GM19238 (cell line): Measurements from ENCODE around the gene FAM186B.

Experiments used
- DNase-seq: peaks from one replicate; pipeline ENCODE4 v3.0.0; 2011; ENCODE audit warnings: low spot score; ENCODE audit not compliant: insufficient read length

FAM186B gene

DNA sequence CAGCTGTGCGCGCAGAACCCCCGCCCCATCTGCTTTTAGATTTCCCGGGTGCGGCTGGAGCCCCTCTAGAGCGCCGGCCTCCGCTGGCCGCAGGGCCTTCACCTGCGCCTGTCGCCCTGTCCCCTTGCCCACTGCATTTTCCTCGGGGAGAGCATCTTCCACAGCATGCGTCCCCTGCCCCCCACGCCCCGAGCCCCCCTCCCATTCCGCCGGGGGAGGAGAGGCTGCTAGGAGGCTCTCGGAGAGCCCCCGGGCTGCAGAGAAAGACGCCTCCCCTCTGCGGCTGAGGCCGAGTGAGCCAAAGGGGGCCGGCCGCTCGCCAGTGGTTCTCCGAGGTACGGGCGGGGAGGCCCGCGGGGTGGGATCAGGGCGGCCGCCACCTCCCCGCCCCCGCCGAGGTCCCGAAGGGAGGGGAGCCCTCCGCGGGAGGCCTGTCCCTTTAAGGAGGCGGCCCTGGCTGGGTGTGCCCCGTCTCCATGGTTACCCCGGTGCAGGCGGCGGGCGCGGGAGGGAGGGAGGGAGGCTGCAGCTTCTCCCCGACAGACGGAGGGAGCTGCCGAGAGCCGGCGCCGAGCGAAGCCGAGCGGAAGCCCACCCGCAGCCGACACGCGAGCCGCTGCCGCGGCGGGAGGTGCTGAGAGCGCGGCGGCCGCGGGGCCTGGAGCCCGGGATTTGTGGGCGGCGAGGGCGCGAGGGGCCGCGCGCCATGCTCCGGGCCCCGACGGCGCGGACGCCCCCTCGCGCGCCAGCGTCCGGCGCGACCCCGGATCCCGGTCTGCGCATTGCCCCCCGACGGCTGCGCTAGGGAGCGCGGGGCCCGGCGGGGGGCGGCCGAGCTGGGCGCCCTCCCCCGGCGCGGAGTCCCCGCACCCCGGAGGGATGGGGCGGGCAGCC, 66.7 kb downstream of the FAM186B start, which contains the start of gene KCNH3:
Gene KCNH3, plus strand, starts transcription at position 521 of the 894 bp plus-strand sequence. CDS start 387 bp downstream, outside the sequence.
- DNase-seq: peak; percentile 95

- no peak for DNase-seq
These were observed 67.5 kb downstream of the FAM186B start for GRCh38 chr12:49537752-49538509.
